22Rv1 (cell line): ENCODE measurements around the gene SLC26A4.

Experiments used
- CTCF ChIP-seq: fragments of 450-650 bp; IDR thresholded peaks from 2 replicates; pipeline ENCODE4 v1.5.1; 2017; ENCODE audit warnings: mild to moderate bottlenecking
- ZFX ChIP-seq: fragments of 450-650 bp; IDR thresholded peaks from 2 replicates; pipeline ENCODE4 v1.6.1; 2017; ENCODE audit warnings: antibody characterized with exemption, borderline replicate concordance

- TF ChIP-seq CTCF (no peak), ZFX (no peak)
Observed at GRCh38 chr7:107686816-107687387, 26.3 kb downstream of the SLC26A4 start.
